ENCODE data around the gene TOM1. TPM values are rescaled to one million over a fixed set of nuclear protein-coding genes. Genes with fewer than 3 reads are reported as not detected.

Gene TOM1
- polyA plus RNA-seq, 1 of the 3 experiments (the other 2 are of a cell fraction): 26.9 TPM

- H3K27me3 ChIP-seq (ENCODE audit: insufficient read depth): no peaks in the 10 kb centered on the region
- no peaks in the 10 kb centered on the region for H4K20me1 ChIP-seq (ENCODE audit: insufficient read depth)
- 48% methylated on average over 5 of the region's 5 CpGs for WGBS (ENCODE audit: low lambda C conversion rate)
- DNase-seq: peak; percentile 40
- TF ChIP-seq IRF3 (IDR thresholded peaks at IDR 0.05; ENCODE audit: low read depth, low read length): no peak
- no peak for TF ChIP-seq RFX5 (IDR thresholded peaks at IDR 0.05; ENCODE audit: low read length)
- TF ChIP-seq JUND (IDR thresholded peaks at IDR 0.05): no peak
- no peak for TF ChIP-seq RAD21 (IDR thresholded peaks at IDR 0.05; ENCODE audit: low read length)
- TF ChIP-seq ZBTB33 (IDR thresholded peaks at IDR 0.05; ENCODE audit: borderline replicate concordance, low read depth): no peak
- no peak for TF ChIP-seq ELF1 (IDR thresholded peaks at IDR 0.05)
- TF ChIP-seq FOSL2 (IDR thresholded peaks at IDR 0.05; ENCODE audit: borderline replicate concordance, low read depth): no peak
- no peak for TF ChIP-seq POLR2AphosphoS5 (IDR thresholded peaks at IDR 0.05; ENCODE audit: low read depth, low read length)
- TF ChIP-seq RXRA (IDR thresholded peaks at IDR 0.05; ENCODE audit: borderline replicate concordance, low read depth): no peak
- TF ChIP-seq GATA2 (CRISPR knock-in tag; IDR thresholded peaks at IDR 0.05): no peak
- no peak for TF ChIP-seq USF1 (IDR thresholded peaks at IDR 0.05; ENCODE audit: borderline replicate concordance, low read depth)
- TF ChIP-seq YY1 (IDR thresholded peaks at IDR 0.05; ENCODE audit: low read depth): no peak
- no peak for TF ChIP-seq SIN3A (IDR thresholded peaks at IDR 0.05; ENCODE audit: borderline replicate concordance, low read depth, low read length)
- no peaks in the 10 kb centered on the region for H3K9me3 ChIP-seq
- H3K79me2 ChIP-seq (ENCODE audit: insufficient read depth): no peaks in the 10 kb centered on the region; the same call in 1 of the 2 replicates
- H2AFZ ChIP-seq (ENCODE audit: low read depth): peak overlapping the region; percentile 84
- H3K27ac ChIP-seq (ENCODE audit: low read depth in 2 of 2, low read length in 1 of 2): peak overlapping the region in 1 of 2 experiments; percentile 48; a peak in 1 of 4 replicates
- H3K9ac ChIP-seq: peak overlapping the region; percentile 68
- CTCF ChIA-PET: interaction anchor here (1.0 to 1.2 kb wide), 2 partner anchors 30 to 43 kb away, joined by 3 to 5 read pairs; no protein-coding TSS in a partner anchor
- H3K4me2 ChIP-seq: peak overlapping the region; percentile 77
- H3K36me3 ChIP-seq (replicated peaks in 1 of 2; ENCODE audit: control insufficient read depth in 1 of 2, insufficient read depth in 2 of 2, low read length in 1 of 2): peaks cover 0 to 5% of the 10 kb centered on the region in 2 experiments
- H3F3A ChIP-seq (replicated peaks; ENCODE audit: insufficient read depth): peaks cover 16% of the 10 kb centered on the region
- peak overlapping the region; percentile 55 to 77 for H3K4me3 ChIP-seq (ENCODE audit: low read depth in 2 of 2, low read length in 1 of 2)
- no peaks in the 10 kb centered on the region for H3K9me2 ChIP-seq
- peaks cover 10 to 12% of the 10 kb centered on the region in 2 experiments; a peak in 2 of 4 replicates for H3K4me1 ChIP-seq (ENCODE audit: control insufficient read depth in 1 of 2, insufficient read depth in 2 of 2, low read depth in 1 of 2, low read length in 1 of 2)
- POLR2A ChIA-PET: interaction anchor here (1.0 kb wide), 1 partner anchor 31 kb away, joined by 3 read pairs; no protein-coding TSS in a partner anchor
Measured at GRCh38 chr22:35381424-35382009, 81.8 kb downstream of the TOM1 start.

- no peak overlapping the region for H2AFZ ChIP-seq (ENCODE audit: low read depth)
- peaks cover 8% of the 10 kb centered on the region for H3F3A ChIP-seq (replicated peaks; ENCODE audit: insufficient read depth)
- no peak overlapping the region for H3K4me2 ChIP-seq
- no peaks in the 10 kb centered on the region for H3K9me2 ChIP-seq
- no peaks in the 10 kb centered on the region for H3K27me3 ChIP-seq (ENCODE audit: insufficient read depth)
- no peaks in the 10 kb centered on the region; the same call in 1 of the 2 replicates for H3K79me2 ChIP-seq (ENCODE audit: insufficient read depth)
- H3K4me1 ChIP-seq (ENCODE audit: control insufficient read depth in 1 of 2, insufficient read depth in 2 of 2, low read depth in 1 of 2, low read length in 1 of 2): peaks cover 7 to 8% of the 10 kb centered on the region in 2 experiments; a peak in 2 of 4 replicates
- H3K9ac ChIP-seq: no peak overlapping the region
- ChIA-PET POLR2A (interaction anchor here (0.6 kb wide), 1 partner anchor 165 kb away, joined by 3 read pairs; no protein-coding TSS in a partner anchor), CTCF (interaction anchor here (1.3 to 1.7 kb wide), 2 partner anchors 14 to 30 kb away, joined by 3 to 5 read pairs; no protein-coding TSS in a partner anchor)
- no peak overlapping the region for H3K4me3 ChIP-seq (ENCODE audit: low read depth in 2 of 2, low read length in 1 of 2)
- peaks cover 0 to 5% of the 10 kb centered on the region in 2 experiments for H3K36me3 ChIP-seq (replicated peaks in 1 of 2; ENCODE audit: control insufficient read depth in 1 of 2, insufficient read depth in 2 of 2, low read length in 1 of 2)
- no peak for DNase-seq
- WGBS (ENCODE audit: low lambda C conversion rate): 84% methylated on average over 3 of the region's 3 CpGs
- H3K27ac ChIP-seq (ENCODE audit: low read depth in 2 of 2, low read length in 1 of 2): no peak overlapping the region
- no peaks in the 10 kb centered on the region for H4K20me1 ChIP-seq (ENCODE audit: insufficient read depth)
- no peaks in the 10 kb centered on the region for H3K9me3 ChIP-seq
- TF ChIP-seq RXRA (IDR thresholded peaks at IDR 0.05; ENCODE audit: borderline replicate concordance, low read depth) (no peak), TEAD4 (IDR thresholded peaks at IDR 0.05; ENCODE audit: borderline replicate concordance, insufficient read depth) (no peak), YY1 (IDR thresholded peaks at IDR 0.05; ENCODE audit: low read depth) (no peak), TCF12 (IDR thresholded peaks at IDR 0.05) (no peak), GATA2 (CRISPR knock-in tag; IDR thresholded peaks at IDR 0.05) (no peak), FOXJ3 (CRISPR knock-in tag; IDR thresholded peaks at IDR 0.05) (no peak), GABPA (IDR thresholded peaks at IDR 0.05; ENCODE audit: low read depth) (no peak), EP300 (IDR thresholded peaks at IDR 0.05; ENCODE audit: borderline replicate concordance in 1 of 2, low read depth in 1 of 2, low read length in 1 of 2) (no peak), USF2 (IDR thresholded peaks at IDR 0.05; ENCODE audit: borderline replicate concordance, low read depth, low read length) (no peak), ELF1 (IDR thresholded peaks at IDR 0.05) (no peak), EZH2phosphoT487 (IDR thresholded peaks at IDR 0.05; ENCODE audit: borderline replicate concordance, low read depth) (no peak)
Measured at GRCh38 chr22:35383679-35384071, 84.0 kb downstream of the TOM1 start.

Data from SK-N-SH (cell line).